Kidney epithelial cell (primary cell): ENCODE measurements around the gene FMN1. TPM values are rescaled to one million over a fixed set of nuclear protein-coding genes. Genes with fewer than 3 reads are reported as not detected.

Source experiments
- DNase-seq: peaks from one replicate; pipeline ENCODE4 v3.0.0-alpha.2; 2010; ENCODE audit warnings: low read depth
- H3K27me3 ChIP-seq: 2 replicates; pipeline ENCODE4 v1.6.0; 2011; ENCODE audit warnings: low read length; ENCODE audit not compliant: control insufficient read depth, insufficient read depth
- H3K36me3 ChIP-seq: 2 replicates; pipeline ENCODE4 v1.5.1; 2011; ENCODE audit warnings: low read length; ENCODE audit not compliant: control insufficient read depth, insufficient read depth
- H3K4me3 ChIP-seq: 2 replicates; pipeline ENCODE4 v1.5.1; 2011; ENCODE audit warnings: low read depth, mild to moderate bottlenecking, control low read depth, low read length
- CTCF ChIP-seq: IDR thresholded peaks from 2 replicates; pipeline ENCODE4 v1.5.1; 2011; ENCODE audit warnings: mild to moderate bottlenecking, moderate library complexity, low read length, control low read depth, inconsistent platforms; ENCODE audit not compliant: insufficient read depth, poor library complexity, severe bottlenecking
- total RNA-seq: library from RNA; depleted of rRNA; stranded (reverse); fragments of >200 nt; gene quantifications from 2 replicates; pipeline ENCODE4 v1.2.3, GENCODE V29; 2015

FMN1 gene
- total RNA-seq, 1 donor from 2014 or later, result 4.5 TPM

GRCh38 chr15:32870240-32871033 lies 324.1 kb downstream of the FMN1 start:
- no peaks in the 10 kb centered on the region for H3K36me3 ChIP-seq
- peak; percentile 72 for DNase-seq
- no peaks in the 10 kb centered on the region for H3K27me3 ChIP-seq
- H3K4me3 ChIP-seq, result no peak overlapping the region
- TF ChIP-seq CTCF, result no peak

DNA sequence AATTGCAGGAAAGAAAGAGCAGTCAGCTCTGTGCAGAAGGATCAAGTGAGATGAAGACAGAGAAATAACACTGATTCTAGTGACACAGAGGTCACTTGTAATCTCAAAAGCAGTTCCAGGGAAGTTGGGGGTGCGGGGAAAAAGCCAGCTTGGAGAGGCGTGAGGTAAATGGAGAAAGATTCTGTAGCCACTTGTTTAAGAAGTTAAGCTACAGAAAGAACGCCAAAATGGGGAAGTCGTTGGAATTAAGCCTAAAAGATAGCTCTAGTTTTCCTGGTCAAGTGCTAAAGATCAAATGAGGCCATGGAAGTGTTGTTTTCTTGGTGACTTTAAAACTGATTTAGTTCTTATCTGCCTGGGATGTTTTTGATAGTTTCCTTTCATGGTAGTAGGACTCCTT lies 324.7 kb downstream of the FMN1 start:
- DNase-seq, result no peak
- H3K36me3 ChIP-seq, result no peaks in the 10 kb centered on the region
- H3K27me3 ChIP-seq, result no peaks in the 10 kb centered on the region
- no peak overlapping the region for H3K4me3 ChIP-seq
- TF ChIP-seq CTCF, result no peak

- TF ChIP-seq CTCF, result no peak
- no peaks in the 10 kb centered on the region for H3K27me3 ChIP-seq
- no peak overlapping the region for H3K4me3 ChIP-seq
- no peaks in the 10 kb centered on the region for H3K36me3 ChIP-seq
- peak; percentile 78 for DNase-seq
Measured at GRCh38 chr15:32867313-32867626, 327.2 kb downstream of the FMN1 start.

DNA sequence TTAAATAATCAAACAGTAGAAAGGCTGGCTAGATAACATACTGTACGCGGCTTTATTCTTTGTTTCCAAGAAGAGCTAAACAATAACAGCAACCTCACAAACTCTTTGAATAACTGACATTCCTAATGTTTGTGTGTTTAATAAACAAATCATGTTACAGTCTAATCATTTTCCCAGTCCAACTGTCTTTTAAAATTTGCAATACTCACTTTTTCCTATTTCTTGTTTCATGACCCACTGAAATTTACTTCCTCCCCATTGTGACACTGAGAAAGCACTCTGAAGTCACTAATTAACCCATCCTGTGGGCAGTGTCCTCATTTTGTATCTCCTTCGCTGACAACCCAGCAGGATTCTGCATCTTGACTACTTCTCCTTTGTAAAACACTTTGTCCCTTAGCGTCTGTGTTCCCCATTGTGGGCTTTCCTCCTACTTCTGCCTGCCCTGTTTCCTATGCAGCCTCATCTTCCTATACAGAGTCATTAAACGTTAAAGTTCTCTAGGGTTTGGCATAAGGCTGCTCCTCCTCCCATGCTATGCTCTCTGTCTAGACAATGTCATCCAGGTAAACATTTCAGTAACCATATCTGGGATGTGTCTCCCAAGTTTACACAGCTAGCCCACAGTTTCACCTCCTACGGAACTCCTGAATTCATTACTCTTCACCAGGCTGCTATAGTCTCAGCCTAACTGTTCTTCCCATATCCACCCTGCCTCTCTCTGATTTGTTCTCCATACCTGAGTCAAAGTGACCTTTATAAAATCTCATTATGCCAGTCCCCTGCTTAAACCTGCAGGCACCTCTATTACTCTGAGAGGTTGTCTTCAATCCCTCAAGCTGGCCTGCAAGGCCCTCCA lies 327.8 kb downstream of the FMN1 start:
- TF ChIP-seq CTCF, result no peak
- H3K27me3 ChIP-seq, result no peaks in the 10 kb centered on the region
- no peak for DNase-seq

DNA sequence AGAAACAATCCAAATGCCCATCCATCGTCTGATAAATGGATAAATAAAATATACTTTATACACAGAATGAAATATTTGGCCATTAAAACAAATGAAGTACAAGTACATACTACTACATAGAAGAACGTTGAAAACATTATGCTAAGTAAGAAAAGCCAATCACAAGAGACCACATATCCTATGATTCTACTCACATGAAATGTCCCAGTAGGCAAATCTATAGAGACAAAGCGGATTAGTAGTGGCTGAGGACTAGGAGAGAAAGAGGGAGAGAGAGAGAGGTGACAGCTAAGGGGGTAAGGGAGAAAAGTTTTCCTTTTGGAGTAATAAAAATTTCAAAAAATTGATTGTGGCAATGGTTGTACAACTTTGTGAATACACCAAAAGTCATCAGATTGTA lies 329.7 kb downstream of the FMN1 start:
- Histone ChIP-seq H3K36me3 (no peaks in the 10 kb centered on the region), H3K27me3 (no peaks in the 10 kb centered on the region), H3K4me3 (no peak overlapping the region)
- no peak for DNase-seq
- TF ChIP-seq CTCF, result no peak

More for the DNA sequence above, 327.8 kb downstream of the FMN1 start:
- no peak overlapping the region for H3K4me3 ChIP-seq
- H3K36me3 ChIP-seq, result no peaks in the 10 kb centered on the region
